Measurements from ENCODE around the gene SLC19A1.

DNA sequence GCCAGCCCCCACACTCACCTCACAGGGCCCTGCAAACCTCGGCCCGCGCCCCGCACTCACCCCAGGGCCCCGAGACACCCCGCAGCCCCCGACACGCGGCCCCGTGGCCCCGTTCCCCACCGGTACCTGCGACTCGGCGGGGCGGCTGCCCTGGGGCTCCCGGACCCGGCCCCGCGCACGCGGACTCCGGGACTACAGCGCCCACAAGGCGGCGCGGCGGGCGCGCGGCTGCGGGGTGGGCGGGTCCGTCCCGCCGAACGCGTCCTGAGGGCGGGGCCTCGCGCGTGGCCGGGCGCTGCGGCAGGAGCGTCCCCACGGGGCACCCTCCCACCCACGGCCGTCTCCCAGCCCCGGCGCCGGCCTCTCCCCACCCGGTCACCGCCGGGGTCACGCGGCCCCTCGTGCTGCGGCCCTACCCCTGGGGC lies at the start of gene SLC19A1:
- TF ChIP-seq, protein P1, sequence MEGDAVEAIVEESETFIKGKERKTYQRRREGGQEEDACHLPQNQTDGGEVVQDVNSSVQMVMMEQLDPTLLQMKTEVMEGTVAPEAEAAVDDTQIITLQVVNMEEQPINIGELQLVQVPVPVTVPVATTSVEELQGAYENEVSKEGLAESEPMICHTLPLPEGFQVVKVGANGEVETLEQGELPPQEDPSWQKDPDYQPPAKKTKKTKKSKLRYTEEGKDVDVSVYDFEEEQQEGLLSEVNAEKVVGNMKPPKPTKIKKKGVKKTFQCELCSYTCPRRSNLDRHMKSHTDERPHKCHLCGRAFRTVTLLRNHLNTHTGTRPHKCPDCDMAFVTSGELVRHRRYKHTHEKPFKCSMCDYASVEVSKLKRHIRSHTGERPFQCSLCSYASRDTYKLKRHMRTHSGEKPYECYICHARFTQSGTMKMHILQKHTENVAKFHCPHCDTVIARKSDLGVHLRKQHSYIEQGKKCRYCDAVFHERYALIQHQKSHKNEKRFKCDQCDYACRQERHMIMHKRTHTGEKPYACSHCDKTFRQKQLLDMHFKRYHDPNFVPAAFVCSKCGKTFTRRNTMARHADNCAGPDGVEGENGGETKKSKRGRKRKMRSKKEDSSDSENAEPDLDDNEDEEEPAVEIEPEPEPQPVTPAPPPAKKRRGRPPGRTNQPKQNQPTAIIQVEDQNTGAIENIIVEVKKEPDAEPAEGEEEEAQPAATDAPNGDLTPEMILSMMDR (IDR thresholded peaks at IDR 0.05; ENCODE audit: insufficient read depth, low read length), result no peak
- no peak for TF ChIP-seq GABPA (IDR thresholded peaks at IDR 0.05; ENCODE audit: low read depth)
- TF ChIP-seq POLR2AphosphoS5 (IDR thresholded peaks at IDR 0.05; ENCODE audit: low read depth), result no peak
- TF ChIP-seq, protein P2, sequence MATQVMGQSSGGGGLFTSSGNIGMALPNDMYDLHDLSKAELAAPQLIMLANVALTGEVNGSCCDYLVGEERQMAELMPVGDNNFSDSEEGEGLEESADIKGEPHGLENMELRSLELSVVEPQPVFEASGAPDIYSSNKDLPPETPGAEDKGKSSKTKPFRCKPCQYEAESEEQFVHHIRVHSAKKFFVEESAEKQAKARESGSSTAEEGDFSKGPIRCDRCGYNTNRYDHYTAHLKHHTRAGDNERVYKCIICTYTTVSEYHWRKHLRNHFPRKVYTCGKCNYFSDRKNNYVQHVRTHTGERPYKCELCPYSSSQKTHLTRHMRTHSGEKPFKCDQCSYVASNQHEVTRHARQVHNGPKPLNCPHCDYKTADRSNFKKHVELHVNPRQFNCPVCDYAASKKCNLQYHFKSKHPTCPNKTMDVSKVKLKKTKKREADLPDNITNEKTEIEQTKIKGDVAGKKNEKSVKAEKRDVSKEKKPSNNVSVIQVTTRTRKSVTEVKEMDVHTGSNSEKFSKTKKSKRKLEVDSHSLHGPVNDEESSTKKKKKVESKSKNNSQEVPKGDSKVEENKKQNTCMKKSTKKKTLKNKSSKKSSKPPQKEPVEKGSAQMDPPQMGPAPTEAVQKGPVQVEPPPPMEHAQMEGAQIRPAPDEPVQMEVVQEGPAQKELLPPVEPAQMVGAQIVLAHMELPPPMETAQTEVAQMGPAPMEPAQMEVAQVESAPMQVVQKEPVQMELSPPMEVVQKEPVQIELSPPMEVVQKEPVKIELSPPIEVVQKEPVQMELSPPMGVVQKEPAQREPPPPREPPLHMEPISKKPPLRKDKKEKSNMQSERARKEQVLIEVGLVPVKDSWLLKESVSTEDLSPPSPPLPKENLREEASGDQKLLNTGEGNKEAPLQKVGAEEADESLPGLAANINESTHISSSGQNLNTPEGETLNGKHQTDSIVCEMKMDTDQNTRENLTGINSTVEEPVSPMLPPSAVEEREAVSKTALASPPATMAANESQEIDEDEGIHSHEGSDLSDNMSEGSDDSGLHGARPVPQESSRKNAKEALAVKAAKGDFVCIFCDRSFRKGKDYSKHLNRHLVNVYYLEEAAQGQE (IDR thresholded peaks at IDR 0.05; ENCODE audit: insufficient replicate concordance, low read depth), result no peak
- TF ChIP-seq SPI1 (IDR thresholded peaks at IDR 0.05; ENCODE audit: borderline replicate concordance, low read depth), result no peak

Measured in HL-60 (cell line).